ENCODE measurements around the gene PLXNA4.

GRCh38 chr7:132489776-132490237, 86.5 kb downstream of the PLXNA4 start:
- TF ChIP-seq CTCF (IDR thresholded peaks at IDR 0.05) (no peak), POLR2A (IDR thresholded peaks at IDR 0.05) (no peak)
